Type B pancreatic cell (in vitro differentiated cells): ENCODE data around the gene TGFBR3L. TPM values are rescaled to one million over a fixed set of nuclear protein-coding genes. Genes with fewer than 3 reads are reported as not detected.

Source experiments
- DNase-seq: peaks from one replicate; pipeline ENCODE4 v3.0.0; 2021; ENCODE audit warnings: mixed read lengths; ENCODE audit not compliant: unreplicated experiment; ENCODE audit errors: extremely low spot score
- H3K27ac Mint-ChIP-seq: 2 replicates; pipeline ENCODE4 v1.8.0; 2021; ENCODE audit warnings: mild to moderate bottlenecking, mixed read lengths
- H3K27me3 Mint-ChIP-seq: 2 replicates; pipeline ENCODE4 v1.8.0; 2021; ENCODE audit warnings: mixed read lengths
- H3K36me3 Mint-ChIP-seq: 2 replicates; pipeline ENCODE4 v1.8.0; 2021; ENCODE audit warnings: mixed read lengths
- H3K4me1 Mint-ChIP-seq: one replicate; pipeline ENCODE4 v1.8.0; 2021; ENCODE audit warnings: mixed read lengths; ENCODE audit not compliant: unreplicated experiment
- H3K4me3 Mint-ChIP-seq: 2 replicates; pipeline ENCODE4 v1.8.0; 2021; ENCODE audit warnings: mild to moderate bottlenecking, mixed read lengths
- H3K9me3 Mint-ChIP-seq: 2 replicates; pipeline ENCODE4 v1.8.0; 2021; ENCODE audit warnings: mixed read lengths
- CTCF ChIP-seq: fragments of 200-600 bp; sonication (generic); conservative IDR thresholded peaks from 2 replicates; pipeline ENCODE4 v1.5.0; 2021; ENCODE audit warnings: antibody characterized with exemption, mild to moderate bottlenecking
- total RNA-seq: library from RNA; stranded (reverse); gene quantifications from 2 replicates; pipeline ENCODE4 v1.2.1, GENCODE V29; 2021; ENCODE audit warnings: low replicate concordance

The TGFBR3L gene
- total RNA-seq, 1 donor from 2014 or later: 1.1 TPM

- peak overlapping the region; percentile 63 for H3K4me3 Mint-ChIP-seq
- H3K27ac Mint-ChIP-seq: no peak overlapping the region
These were observed 7.6 kb downstream of the TGFBR3L start for GRCh38 chr19:7921967-7922835.

GRCh38 chr19:7922836-7923195 is 8.2 kb downstream of the TGFBR3L start:
- Mint-ChIP-seq H3K36me3 (no peaks in the 10 kb centered on the region), H3K4me1 (peaks cover 17% of the 10 kb centered on the region), H3K4me3 (peak overlapping the region; percentile 65), H3K27me3 (peaks cover 15% of the 10 kb centered on the region), H3K27ac (peak overlapping the region; percentile 43), H3K9me3 (no peaks in the 10 kb centered on the region)
- TF ChIP-seq CTCF: no peak
- no peak for DNase-seq

More at GRCh38 chr19:7921967-7922835, 7.6 kb downstream of the TGFBR3L start:
- no peak for DNase-seq
- no peaks in the 10 kb centered on the region for H3K36me3 Mint-ChIP-seq
- no peak for TF ChIP-seq CTCF
- H3K9me3 Mint-ChIP-seq: no peaks in the 10 kb centered on the region
- H3K4me1 Mint-ChIP-seq: peaks cover 17% of the 10 kb centered on the region
- peaks cover 17% of the 10 kb centered on the region for H3K27me3 Mint-ChIP-seq

- Mint-ChIP-seq H3K27ac (peak overlapping the region; percentile 43), H3K36me3 (peaks cover 3% of the 10 kb centered on the region), H3K9me3 (no peaks in the 10 kb centered on the region), H3K4me1 (peaks cover 22% of the 10 kb centered on the region), H3K4me3 (peak overlapping the region; percentile 65), H3K27me3 (peaks cover 8% of the 10 kb centered on the region)
- DNase-seq: no peak
- no peak for TF ChIP-seq CTCF
These were observed 8.9 kb downstream of the TGFBR3L start for GRCh38 chr19:7923295-7924191.

GRCh38 chr19:7924241-7924640 is 9.6 kb downstream of the TGFBR3L start:
- no peak for DNase-seq
- peak overlapping the region; percentile 70 for H3K27ac Mint-ChIP-seq
- TF ChIP-seq CTCF: no peak
- peaks cover 28% of the 10 kb centered on the region for H3K4me1 Mint-ChIP-seq
- peak overlapping the region; percentile 82 for H3K4me3 Mint-ChIP-seq
- peaks cover 7% of the 10 kb centered on the region for H3K27me3 Mint-ChIP-seq
- peaks cover 4% of the 10 kb centered on the region for H3K36me3 Mint-ChIP-seq
- H3K9me3 Mint-ChIP-seq: no peaks in the 10 kb centered on the region

GRCh38 chr19:7924651-7925170 is 10.1 kb downstream of the TGFBR3L start:
- Mint-ChIP-seq H3K4me3 (peak overlapping the region; percentile 73), H3K27me3 (peaks cover 5% of the 10 kb centered on the region), H3K27ac (peak overlapping the region; percentile 70), H3K36me3 (peaks cover 4% of the 10 kb centered on the region), H3K4me1 (peaks cover 27% of the 10 kb centered on the region), H3K9me3 (no peaks in the 10 kb centered on the region)
- TF ChIP-seq CTCF: no peak
- no peak for DNase-seq
